BLaER1 treated with 17β-estradiol and CSF1 and Interleukin-3, amounts not matched to agents 10 nM and 100 nM (cell line): ENCODE measurements around the gene ADAM12.

Experiments used
- H3K27ac ChIP-seq, 11 experiments: shearing (Covaris generic); formaldehyde crosslinking; 2 replicates each; pipeline ENCODE4 v1.8.1; 2022
- H3K27me3 ChIP-seq, 11 experiments: shearing (Covaris generic); formaldehyde crosslinking; 2 replicates each; pipeline ENCODE4 v1.8.1; 2022
- H3K36me3 ChIP-seq, 11 experiments: shearing (Covaris generic); formaldehyde crosslinking; 2 replicates each; pipeline ENCODE4 v1.8.1; 2022
- H3K4me1 ChIP-seq, 10 experiments: shearing (Covaris generic); formaldehyde crosslinking; 2 replicates each; pipeline ENCODE4 v1.8.1; 2022
- H3K4me2 ChIP-seq, 11 experiments: shearing (Covaris generic); formaldehyde crosslinking; 2 replicates each; pipeline ENCODE4 v1.8.1; 2022
- H3K4me3 ChIP-seq, 10 experiments: shearing (Covaris generic); formaldehyde crosslinking; 2 replicates each; pipeline ENCODE4 v1.8.1; 2022
- H3K9ac ChIP-seq, 11 experiments: shearing (Covaris generic); formaldehyde crosslinking; 2 replicates each; pipeline ENCODE4 v1.8.1; 2022
- H3K9me3 ChIP-seq, 11 experiments: shearing (Covaris generic); formaldehyde crosslinking; replicated peaks in 1 of 11; 2 replicates each; pipeline ENCODE4 v1.8.1; 2022
- H4K20me1 ChIP-seq, 11 experiments: shearing (Covaris generic); formaldehyde crosslinking; 2 replicates each; pipeline ENCODE4 v1.8.1; 2022
- Cebpa-rat ChIP-seq, 11 experiments: shearing (Covaris generic); IDR thresholded peaks; 2 replicates each; pipeline ENCODE4 v1.8.1; 2022

ADAM12 gene

DNA sequence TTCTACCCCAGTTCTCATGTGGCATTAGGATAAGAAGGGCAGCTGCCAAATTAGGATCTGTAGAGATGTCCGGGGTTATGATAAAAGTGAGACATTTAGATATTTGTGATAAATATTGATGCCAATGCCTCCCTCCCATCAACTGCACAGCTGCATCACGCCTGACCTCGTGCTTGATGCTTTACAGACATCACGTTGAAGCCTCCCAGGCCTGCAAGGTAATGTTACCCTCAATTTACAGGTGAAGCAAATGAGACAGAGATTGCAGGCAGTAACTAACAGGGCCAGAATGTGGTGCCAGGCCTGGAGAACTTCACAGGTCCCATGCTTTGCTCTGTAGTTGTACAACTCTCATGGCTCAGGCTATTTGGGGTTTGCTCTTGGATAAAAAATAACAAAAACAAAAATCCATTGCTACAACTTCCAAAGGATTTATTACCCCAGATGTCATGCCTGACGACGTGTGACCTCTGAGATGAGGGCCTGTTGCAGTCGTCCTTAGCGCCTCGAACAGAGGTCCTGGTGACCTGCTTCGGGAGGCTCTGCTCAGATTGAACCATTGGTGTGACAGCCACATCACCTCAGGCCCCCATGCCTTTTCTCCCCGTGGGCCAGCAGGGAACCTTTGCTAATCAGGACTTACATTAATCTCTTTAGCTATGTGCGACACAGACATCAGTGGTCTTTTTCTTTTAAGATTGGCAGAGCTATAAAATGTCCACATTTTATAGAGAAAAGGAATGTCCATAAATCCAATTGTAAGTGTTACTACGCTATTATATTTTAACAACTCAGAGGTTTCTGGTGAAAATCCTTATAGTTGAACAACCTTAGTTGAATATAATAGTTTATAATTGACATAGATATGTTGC, 169.3 kb downstream of the ADAM12 start:
- Histone ChIP-seq H3K9me3 (no peaks in the 10 kb centered on the region), H3K27ac (no peak overlapping the region), H3K4me3 (no peak overlapping the region), H3K4me2 (no peak overlapping the region), H3K4me1 (no peaks in the 10 kb centered on the region), H4K20me1 (no peaks in the 10 kb centered on the region), H3K9ac (no peak overlapping the region), H3K27me3 (no peaks in the 10 kb centered on the region), H3K36me3 (no peaks in the 10 kb centered on the region)
- TF ChIP-seq Cebpa-rat (IDR thresholded peaks at IDR 0.05): no peak

DNA sequence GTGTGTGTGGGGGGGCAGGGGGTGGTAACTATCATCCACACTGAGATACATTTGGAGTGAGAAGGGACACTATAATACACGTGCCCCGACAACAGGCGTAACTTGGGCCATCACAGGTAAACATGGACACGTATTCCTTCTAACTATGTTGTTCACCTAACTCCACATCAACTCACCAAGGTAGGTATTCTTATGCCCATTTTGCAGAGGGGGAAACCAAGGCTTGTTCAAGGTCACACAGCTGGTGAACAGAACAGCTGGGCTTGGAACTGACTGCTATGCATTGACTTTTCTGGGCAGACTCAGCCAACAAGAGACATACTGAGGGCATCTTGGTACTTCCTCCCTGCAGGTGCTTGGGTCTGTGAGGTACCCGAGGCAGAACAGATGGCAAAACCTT, 170.1 kb downstream of the ADAM12 start:
- Histone ChIP-seq H3K27ac (no peak overlapping the region), H3K4me3 (no peak overlapping the region), H3K27me3 (no peaks in the 10 kb centered on the region), H3K4me1 (no peaks in the 10 kb centered on the region), H3K36me3 (no peaks in the 10 kb centered on the region), H3K9me3 (no peaks in the 10 kb centered on the region), H3K4me2 (no peak overlapping the region), H4K20me1 (no peaks in the 10 kb centered on the region), H3K9ac (no peak overlapping the region)
- TF ChIP-seq Cebpa-rat (IDR thresholded peaks at IDR 0.05): no peak

DNA sequence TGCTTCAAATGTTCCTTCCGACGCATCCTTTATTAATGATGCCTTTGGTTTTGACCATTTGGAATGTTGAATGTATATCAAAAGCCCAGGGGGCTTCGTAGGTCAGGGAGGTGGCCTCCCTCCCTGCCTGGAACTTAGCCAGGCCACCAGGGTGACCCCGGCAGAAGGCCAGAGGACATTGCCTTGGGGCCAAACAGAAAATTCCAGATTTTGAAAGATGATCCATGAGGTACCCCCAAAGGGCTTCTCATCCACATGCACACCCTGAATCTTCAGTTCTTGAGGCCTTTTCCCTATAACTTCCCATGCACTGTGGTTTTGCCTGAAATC, 171.7 kb downstream of the ADAM12 start:
- no peak overlapping the region for H3K4me2 ChIP-seq
- H3K9me3 ChIP-seq: no peaks in the 10 kb centered on the region
- no peak overlapping the region for H3K4me3 ChIP-seq
- no peaks in the 10 kb centered on the region for H3K4me1 ChIP-seq
- H3K27me3 ChIP-seq: no peaks in the 10 kb centered on the region
- H4K20me1 ChIP-seq: no peaks in the 10 kb centered on the region
- no peak overlapping the region for H3K9ac ChIP-seq
- H3K27ac ChIP-seq: no peak overlapping the region
- H3K36me3 ChIP-seq: no peaks in the 10 kb centered on the region
- no peak for TF ChIP-seq Cebpa-rat (IDR thresholded peaks at IDR 0.05)

DNA sequence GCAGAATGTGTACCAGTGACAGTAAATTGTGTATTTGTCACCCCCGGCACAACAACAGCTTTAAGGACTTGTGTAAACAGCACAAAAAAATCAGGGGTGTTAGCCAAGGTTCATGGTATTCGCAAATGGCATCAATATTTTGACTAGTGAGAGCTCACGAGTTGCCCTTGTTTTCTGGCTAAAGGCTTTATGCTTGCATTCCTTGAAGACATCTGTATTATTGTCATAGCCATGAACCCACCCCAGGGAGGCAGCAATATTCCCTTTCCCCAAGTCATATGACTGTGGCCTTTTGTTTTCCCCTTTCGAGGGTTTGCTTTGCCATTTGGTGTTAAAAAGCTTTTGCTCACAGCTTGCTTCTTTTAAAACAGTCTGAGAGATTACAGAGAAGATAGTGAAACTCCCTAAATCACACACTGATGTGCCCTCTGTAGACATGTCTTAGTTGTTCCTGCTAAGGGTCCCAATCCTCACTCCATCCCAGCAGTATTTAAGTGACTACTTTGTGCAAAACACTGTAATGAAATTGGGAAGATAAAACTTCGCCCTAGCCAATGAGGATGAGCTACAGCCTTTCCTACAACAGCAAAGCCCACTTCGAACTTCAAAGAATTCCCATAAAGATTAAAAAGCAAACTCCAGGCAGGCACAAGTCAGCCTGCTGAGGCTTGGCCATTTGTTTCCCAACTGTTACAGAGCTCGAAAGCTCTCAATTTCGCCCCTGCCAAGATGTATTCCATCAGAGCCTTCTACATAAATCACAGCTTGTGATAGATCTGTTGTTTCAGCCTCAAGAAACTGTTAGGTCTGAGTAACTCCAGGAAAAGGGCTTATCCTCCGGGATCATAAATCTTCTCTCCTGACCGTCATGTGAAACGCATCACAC, 172.3 kb downstream of the ADAM12 start:
- Histone ChIP-seq H3K4me2 (no peak overlapping the region), H3K4me3 (no peak overlapping the region), H4K20me1 (no peaks in the 10 kb centered on the region), H3K9ac (no peak overlapping the region), H3K27ac (no peak overlapping the region), H3K4me1 (no peaks in the 10 kb centered on the region), H3K36me3 (no peaks in the 10 kb centered on the region), H3K27me3 (no peaks in the 10 kb centered on the region), H3K9me3 (no peaks in the 10 kb centered on the region)
- TF ChIP-seq Cebpa-rat (IDR thresholded peaks at IDR 0.05): no peak

DNA sequence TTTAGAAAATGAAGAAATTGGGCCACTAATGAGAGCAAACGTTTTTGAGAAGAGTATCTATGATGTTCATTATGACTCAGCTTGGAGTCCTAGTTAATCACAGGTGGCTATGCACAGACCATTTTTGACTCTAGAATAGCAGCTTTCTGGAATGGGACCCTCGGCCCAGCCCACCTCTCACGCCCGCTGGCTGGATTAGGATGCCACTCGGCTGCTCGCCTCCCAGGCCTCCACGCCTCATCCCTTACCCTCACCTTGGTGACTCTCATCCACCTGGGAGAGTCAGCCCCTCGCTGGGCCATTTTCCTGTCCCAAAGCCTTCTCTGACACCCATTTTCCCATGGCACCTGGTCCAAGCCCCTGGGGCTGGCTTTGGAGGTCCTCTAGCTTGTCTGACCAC, 173.6 kb downstream of the ADAM12 start:
- no peak for TF ChIP-seq Cebpa-rat (IDR thresholded peaks at IDR 0.05)
- Histone ChIP-seq H3K4me3 (no peak overlapping the region), H4K20me1 (no peaks in the 10 kb centered on the region), H3K27ac (no peak overlapping the region), H3K4me2 (no peak overlapping the region), H3K36me3 (no peaks in the 10 kb centered on the region), H3K4me1 (no peaks in the 10 kb centered on the region), H3K9ac (no peak overlapping the region), H3K9me3 (no peaks in the 10 kb centered on the region), H3K27me3 (no peaks in the 10 kb centered on the region)

DNA sequence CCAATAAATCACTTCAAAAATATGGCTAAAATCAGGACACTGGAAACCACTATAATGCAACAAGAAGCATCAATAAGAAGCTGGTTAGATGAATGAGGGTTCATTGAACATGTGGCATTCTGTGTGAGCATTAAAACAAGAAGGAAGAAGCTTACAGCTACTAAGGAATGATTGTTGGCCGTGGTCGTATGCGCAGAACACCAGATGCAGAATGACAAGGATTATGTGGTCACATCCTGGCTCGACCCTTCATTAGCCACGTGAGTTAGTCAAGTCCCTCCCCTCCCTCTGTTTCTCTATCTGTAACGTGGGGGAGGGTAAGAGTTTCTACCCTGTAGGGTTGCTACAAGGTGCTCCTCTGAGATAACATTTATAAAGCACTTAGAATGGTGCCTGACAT, 174.3 kb downstream of the ADAM12 start:
- Histone ChIP-seq H3K9ac (no peak overlapping the region), H4K20me1 (no peaks in the 10 kb centered on the region), H3K27me3 (no peaks in the 10 kb centered on the region), H3K36me3 (no peaks in the 10 kb centered on the region), H3K9me3 (no peaks in the 10 kb centered on the region), H3K4me2 (no peak overlapping the region), H3K4me3 (no peak overlapping the region), H3K4me1 (no peaks in the 10 kb centered on the region), H3K27ac (no peak overlapping the region)
- no peak for TF ChIP-seq Cebpa-rat (IDR thresholded peaks at IDR 0.05)

DNA sequence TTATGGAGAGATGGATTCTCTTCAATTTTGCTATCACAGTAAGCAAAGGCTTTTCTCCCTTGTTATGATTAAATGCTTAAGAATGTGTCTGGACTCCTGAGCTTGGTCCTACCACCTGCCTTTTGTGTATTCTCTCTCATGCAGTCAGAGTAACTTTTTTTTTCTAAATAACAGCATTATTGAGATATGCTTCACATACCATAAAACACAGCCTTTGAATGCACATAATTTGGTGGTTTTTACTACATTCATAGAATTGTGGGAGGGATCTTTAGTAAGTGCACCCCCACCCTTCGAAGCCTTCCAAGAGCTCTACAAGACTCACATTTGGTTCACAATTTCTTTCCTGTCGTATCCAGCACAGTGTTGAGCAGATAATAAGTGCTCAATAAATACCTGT, 175.5 kb downstream of the ADAM12 start:
- H3K27me3 ChIP-seq: no peaks in the 10 kb centered on the region
- TF ChIP-seq Cebpa-rat (IDR thresholded peaks at IDR 0.05): no peak
- no peaks in the 10 kb centered on the region for H3K4me1 ChIP-seq
- no peak overlapping the region for H3K4me2 ChIP-seq
- no peak overlapping the region for H3K9ac ChIP-seq
- H3K4me3 ChIP-seq: no peak overlapping the region
- no peaks in the 10 kb centered on the region for H3K9me3 ChIP-seq
- no peaks in the 10 kb centered on the region for H3K36me3 ChIP-seq
- no peaks in the 10 kb centered on the region for H4K20me1 ChIP-seq
- H3K27ac ChIP-seq: no peak overlapping the region

DNA sequence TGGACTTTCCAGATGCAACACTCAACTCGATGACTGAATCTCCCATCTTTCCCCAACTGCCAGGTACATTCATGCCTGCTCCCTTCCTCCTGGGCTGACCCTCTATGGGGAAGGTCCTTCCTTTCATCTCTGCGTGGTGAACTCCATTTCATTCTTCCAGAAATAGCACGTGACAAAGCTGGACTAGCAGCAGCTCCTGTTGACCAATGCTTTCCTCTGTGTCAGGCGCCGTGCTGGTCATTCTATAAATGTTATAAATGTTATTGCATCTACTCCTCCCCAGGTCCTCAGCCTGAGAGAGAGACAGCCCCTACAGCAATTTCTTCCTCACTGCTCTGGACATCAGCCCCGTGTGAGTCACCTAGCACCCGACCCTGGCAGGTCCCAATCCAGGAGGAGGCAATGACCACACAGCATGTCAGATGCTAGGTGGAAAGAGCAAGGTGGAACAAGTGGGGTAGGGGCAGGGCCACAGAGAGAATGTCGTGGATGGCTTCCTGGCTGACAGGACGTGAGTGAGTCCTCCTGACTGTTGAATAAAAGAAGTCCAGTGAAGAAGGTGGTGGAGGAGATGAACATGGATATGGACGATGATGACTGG, 178.1 kb downstream of the ADAM12 start:
- H3K36me3 ChIP-seq: no peaks in the 10 kb centered on the region
- no peaks in the 10 kb centered on the region for H3K9me3 ChIP-seq
- no peak for TF ChIP-seq Cebpa-rat (IDR thresholded peaks at IDR 0.05)
- H3K9ac ChIP-seq: no peak overlapping the region
- H4K20me1 ChIP-seq: no peaks in the 10 kb centered on the region
- H3K27me3 ChIP-seq: no peaks in the 10 kb centered on the region
- no peak overlapping the region for H3K4me2 ChIP-seq
- H3K4me3 ChIP-seq: no peak overlapping the region
- H3K27ac ChIP-seq: no peak overlapping the region
- H3K4me1 ChIP-seq: no peaks in the 10 kb centered on the region

DNA sequence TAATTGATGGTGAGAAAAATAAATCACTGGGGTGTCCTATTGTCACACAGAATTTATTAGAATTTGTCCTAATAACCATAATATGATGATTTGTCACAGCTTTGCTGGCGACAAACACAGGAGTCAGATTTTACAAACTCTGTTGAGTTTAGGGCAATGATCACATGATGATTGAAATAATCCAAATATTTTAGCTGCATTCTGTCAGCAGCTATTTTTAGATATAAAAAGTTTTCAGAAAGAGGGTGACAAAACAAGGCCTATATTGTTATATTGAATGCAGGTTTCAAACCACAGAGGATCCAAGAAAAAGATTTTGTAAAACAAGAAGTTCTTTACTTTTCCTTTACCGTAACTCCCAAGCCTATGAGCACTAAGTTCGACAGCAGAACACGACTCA, 178.8 kb downstream of the ADAM12 start:
- no peaks in the 10 kb centered on the region for H4K20me1 ChIP-seq
- H3K9ac ChIP-seq: no peak overlapping the region
- no peak for TF ChIP-seq Cebpa-rat (IDR thresholded peaks at IDR 0.05)
- H3K4me2 ChIP-seq: no peak overlapping the region
- no peaks in the 10 kb centered on the region for H3K36me3 ChIP-seq
- no peaks in the 10 kb centered on the region for H3K9me3 ChIP-seq
- no peaks in the 10 kb centered on the region for H3K4me1 ChIP-seq
- H3K27me3 ChIP-seq: no peaks in the 10 kb centered on the region
- no peak overlapping the region for H3K27ac ChIP-seq
- H3K4me3 ChIP-seq: no peak overlapping the region
